Measurements from ENCODE around the gene TBC1D14. TPM values are rescaled to one million over a fixed set of nuclear protein-coding genes. Genes with fewer than 3 reads are reported as not detected.

Gene TBC1D14
- total and polyA plus RNA-seq, 9 of the 15 experiments (the other 6 are each of a cell fraction or from before 2014, with no cell fraction given): 2.1 to 59.6 (median 44.8) TPM

DNA sequence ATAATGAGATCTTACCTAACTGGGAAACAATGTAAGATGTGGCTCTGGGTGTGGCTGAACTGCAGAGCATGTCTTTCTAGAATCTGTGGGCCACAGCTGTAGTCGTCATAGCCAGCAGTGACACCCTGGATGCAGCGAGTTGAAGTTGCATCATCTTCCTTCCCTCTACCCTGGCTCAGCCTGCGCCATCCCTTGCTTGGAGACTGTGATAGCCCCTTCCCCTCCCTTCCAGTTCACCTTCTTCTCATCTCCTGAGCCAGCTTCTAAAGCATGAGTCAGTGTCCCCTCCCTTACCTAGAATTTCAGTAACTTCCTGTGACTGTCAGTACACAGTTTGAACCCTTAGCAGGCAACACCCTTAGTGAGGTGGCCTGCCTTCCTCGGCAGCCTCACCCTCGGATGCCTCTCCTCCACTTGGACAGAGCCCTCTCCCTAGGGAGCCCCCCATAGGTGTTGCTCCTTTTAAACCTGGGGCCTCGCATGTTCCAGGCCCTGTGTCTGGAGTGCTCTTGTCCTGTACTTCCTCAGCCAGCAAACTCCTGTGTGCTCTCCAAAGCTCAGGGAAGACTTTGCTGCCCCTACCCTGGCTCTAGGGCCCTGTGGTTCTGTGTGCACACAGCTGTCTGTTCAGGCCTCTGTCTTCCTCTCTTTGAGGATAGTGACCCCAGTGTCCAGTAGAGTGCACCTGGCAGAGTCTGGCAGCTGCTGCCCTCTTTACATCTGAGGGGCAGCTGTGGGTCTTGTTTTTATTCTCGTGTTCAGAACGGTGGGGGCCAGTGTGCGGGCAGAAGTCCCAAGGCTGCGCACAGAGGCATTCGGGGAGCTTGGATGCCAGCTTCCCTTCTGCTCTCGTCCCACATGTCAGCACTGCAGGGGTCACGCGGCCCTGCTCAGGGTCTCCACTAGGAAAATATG, 89.8 kb downstream of the TBC1D14 start (continued):
- TF ChIP-seq, protein P1, sequence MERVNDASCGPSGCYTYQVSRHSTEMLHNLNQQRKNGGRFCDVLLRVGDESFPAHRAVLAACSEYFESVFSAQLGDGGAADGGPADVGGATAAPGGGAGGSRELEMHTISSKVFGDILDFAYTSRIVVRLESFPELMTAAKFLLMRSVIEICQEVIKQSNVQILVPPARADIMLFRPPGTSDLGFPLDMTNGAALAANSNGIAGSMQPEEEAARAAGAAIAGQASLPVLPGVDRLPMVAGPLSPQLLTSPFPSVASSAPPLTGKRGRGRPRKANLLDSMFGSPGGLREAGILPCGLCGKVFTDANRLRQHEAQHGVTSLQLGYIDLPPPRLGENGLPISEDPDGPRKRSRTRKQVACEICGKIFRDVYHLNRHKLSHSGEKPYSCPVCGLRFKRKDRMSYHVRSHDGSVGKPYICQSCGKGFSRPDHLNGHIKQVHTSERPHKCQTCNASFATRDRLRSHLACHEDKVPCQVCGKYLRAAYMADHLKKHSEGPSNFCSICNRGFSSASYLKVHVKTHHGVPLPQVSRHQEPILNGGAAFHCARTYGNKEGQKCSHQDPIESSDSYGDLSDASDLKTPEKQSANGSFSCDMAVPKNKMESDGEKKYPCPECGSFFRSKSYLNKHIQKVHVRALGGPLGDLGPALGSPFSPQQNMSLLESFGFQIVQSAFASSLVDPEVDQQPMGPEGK (CRISPR knock-in tag; IDR thresholded peaks at IDR 0.05; ENCODE audit: borderline replicate concordance): no peak
- TF ChIP-seq, protein P2, sequence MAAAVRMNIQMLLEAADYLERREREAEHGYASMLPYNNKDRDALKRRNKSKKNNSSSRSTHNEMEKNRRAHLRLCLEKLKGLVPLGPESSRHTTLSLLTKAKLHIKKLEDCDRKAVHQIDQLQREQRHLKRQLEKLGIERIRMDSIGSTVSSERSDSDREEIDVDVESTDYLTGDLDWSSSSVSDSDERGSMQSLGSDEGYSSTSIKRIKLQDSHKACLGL (CRISPR knock-in tag; IDR thresholded peaks at IDR 0.05; ENCODE audit: borderline replicate concordance, poor library complexity, severe bottlenecking): no peak
- TF ChIP-seq ESRRA (IDR thresholded peaks at IDR 0.05; ENCODE audit: borderline replicate concordance, low read depth) (no peak), ZNF699 (CRISPR knock-in tag; IDR thresholded peaks at IDR 0.05; ENCODE audit: insufficient replicate concordance) (no peak), HCFC1 (IDR thresholded peaks at IDR 0.05; ENCODE audit: low read depth, low read length) (no peak), BCL6 (CRISPR knock-in tag; IDR thresholded peaks at IDR 0.05) (no peak), NRF1 (conservative IDR thresholded peaks at IDR 0.05 in 1 of 2, IDR thresholded peaks at IDR 0.05 in 1 of 2) (peak in 1 of 2 experiments; percentile 43; a peak in 3 of 4 replicates), NCOA6 (IDR thresholded peaks at IDR 0.05) (no peak), CEBPB (tag; IDR thresholded peaks at IDR 0.05) (peak; percentile 66), NFE2L1 (tag; IDR thresholded peaks at IDR 0.05; ENCODE audit: borderline replicate concordance, low read depth) (no peak), ETV5 (CRISPR knock-in tag; IDR thresholded peaks at IDR 0.05; ENCODE audit: low read depth) (peak; percentile 35; the same call in 1 of the 2 replicates), YY1 (IDR thresholded peaks at IDR 0.05; ENCODE audit: borderline replicate concordance in 1 of 3, control insufficient read depth in 1 of 3, extremely low read depth in 1 of 3, insufficient read depth in 3 of 3, insufficient read length in 1 of 3, insufficient replicate concordance in 2 of 3, low read depth in 1 of 3, low read length in 2 of 3) (no peak), POLR2A (conservative IDR thresholded peaks at IDR 0.05) (no peak), ZC3H4 (CRISPR knock-in tag; IDR thresholded peaks at IDR 0.05; ENCODE audit: borderline replicate concordance) (no peak)
- TF ChIP-seq, protein P3, sequence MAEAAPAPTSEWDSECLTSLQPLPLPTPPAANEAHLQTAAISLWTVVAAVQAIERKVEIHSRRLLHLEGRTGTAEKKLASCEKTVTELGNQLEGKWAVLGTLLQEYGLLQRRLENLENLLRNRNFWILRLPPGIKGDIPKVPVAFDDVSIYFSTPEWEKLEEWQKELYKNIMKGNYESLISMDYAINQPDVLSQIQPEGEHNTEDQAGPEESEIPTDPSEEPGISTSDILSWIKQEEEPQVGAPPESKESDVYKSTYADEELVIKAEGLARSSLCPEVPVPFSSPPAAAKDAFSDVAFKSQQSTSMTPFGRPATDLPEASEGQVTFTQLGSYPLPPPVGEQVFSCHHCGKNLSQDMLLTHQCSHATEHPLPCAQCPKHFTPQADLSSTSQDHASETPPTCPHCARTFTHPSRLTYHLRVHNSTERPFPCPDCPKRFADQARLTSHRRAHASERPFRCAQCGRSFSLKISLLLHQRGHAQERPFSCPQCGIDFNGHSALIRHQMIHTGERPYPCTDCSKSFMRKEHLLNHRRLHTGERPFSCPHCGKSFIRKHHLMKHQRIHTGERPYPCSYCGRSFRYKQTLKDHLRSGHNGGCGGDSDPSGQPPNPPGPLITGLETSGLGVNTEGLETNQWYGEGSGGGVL (CRISPR knock-in tag; IDR thresholded peaks at IDR 0.05): no peak
- TF ChIP-seq, protein P4, sequence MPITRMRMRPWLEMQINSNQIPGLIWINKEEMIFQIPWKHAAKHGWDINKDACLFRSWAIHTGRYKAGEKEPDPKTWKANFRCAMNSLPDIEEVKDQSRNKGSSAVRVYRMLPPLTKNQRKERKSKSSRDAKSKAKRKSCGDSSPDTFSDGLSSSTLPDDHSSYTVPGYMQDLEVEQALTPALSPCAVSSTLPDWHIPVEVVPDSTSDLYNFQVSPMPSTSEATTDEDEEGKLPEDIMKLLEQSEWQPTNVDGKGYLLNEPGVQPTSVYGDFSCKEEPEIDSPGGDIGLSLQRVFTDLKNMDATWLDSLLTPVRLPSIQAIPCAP (CRISPR knock-in tag; IDR thresholded peaks at IDR 0.05; ENCODE audit: borderline replicate concordance): no peak

All from K562 (cell line).